Ramos (cell line): ENCODE measurements around the gene SREBF1.

Source experiments
- in situ Hi-C: fragments of 300-500 bp; cut with MboI; formaldehyde crosslinking; loops from one replicate; pipeline ENCODE4 v1.14.3; 2022; ENCODE audit warnings: low sequenced_read_pairs; ENCODE audit not compliant: unreplicated experiment

The SREBF1 gene

DNA sequence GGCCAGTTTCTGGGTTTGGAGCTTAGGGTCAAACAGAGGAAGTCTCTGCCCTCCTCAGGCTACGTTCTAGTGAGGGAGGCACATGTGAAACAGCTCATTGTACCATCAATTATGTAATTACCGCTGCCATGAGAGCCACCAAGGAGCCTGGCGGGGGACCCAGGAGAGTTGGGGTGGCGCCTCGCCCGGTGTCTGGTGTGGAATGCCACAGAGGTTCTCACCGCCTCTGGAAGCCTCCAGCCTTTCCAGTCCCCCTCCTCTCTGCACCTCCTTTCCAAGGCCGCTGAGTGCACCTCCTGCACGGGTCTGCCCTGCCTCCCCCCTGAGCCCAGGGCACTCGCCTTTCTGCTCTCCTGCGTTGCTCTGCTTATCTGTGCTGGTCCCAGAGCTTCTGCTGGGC is 51.4 kb downstream of the SREBF1 start:
- in situ Hi-C loops: no loop called here

- in situ Hi-C loops: no loop called here
Observed at GRCh38 chr17:17784657-17785267, 52.0 kb downstream of the SREBF1 start.

- in situ Hi-C loops: no loop called here
Observed at GRCh38 chr17:17783825-17784656, 52.7 kb downstream of the SREBF1 start.

GRCh38 chr17:17783116-17783824 is 53.5 kb downstream of the SREBF1 start:
- in situ Hi-C loops: no loop called here

DNA sequence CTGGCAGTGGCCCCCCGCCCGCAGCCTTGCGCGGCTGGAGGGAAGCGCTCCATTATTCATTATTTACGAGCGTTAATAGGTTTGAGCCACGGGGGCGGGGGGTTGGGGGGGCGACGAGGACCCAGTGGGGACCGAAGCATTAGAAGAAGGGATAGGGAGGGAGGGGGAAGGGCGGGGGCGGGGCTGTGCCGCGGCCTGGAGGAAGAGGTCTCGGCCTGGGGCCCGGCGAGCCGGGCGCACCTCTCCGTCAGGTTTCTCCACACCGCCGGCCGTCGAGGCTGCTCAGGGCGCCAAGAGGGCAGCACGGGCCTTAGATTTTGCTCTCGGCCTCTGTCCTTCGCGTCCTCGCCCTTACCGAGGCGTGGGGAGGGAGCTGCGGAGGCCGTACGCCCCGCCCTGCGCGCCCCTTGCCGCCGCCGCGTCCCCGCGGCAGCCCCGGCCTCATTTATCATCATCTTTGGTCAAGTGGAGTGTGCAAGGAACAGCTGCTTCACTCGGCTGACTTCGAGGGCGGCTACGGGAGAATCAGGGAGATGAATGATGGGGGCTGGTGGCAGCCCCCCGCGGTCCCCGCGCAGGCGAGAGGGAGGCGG is 54.2 kb downstream of the SREBF1 start:
- in situ Hi-C loops: no loop called here

GRCh38 chr17:17781591-17782496 is 54.9 kb downstream of the SREBF1 start:
- in situ Hi-C loops: no loop called here

DNA sequence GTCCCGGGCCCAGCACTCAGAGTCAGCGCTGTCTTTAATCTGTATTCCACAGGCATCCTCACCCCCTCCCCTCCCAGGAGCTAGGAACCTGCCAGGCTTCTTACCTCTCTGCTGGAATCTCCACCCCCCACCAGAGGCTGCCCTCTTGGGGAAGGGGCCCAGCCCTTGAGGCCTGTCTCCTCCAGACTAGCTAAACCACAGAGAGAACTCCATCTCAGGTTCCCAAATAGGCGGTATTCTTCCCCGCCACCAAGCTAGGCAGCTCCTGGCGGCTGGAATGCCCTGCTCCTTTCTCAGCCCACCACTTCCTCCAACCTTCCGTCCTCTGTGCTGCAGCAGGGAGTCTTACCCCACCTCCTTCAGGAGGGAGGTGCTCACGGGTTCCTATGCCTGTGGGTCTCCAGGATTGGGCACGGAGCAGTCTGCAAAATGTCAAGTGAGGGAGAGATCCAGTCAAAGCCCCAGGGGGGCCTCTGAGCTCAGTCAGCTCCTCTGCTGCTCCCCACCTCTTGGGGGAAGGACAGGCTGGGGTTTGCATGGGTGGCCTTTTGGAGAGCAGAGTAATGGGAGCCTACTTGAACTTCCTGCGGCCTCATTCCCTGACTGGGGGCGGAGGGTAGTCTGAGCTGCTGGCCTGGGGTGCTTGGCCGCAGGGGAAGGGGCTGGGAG is 55.7 kb downstream of the SREBF1 start:
- in situ Hi-C loops: no loop called here

- in situ Hi-C loops: no loop called here
Observed at GRCh38 chr17:17779015-17779611, 57.7 kb downstream of the SREBF1 start.

DNA sequence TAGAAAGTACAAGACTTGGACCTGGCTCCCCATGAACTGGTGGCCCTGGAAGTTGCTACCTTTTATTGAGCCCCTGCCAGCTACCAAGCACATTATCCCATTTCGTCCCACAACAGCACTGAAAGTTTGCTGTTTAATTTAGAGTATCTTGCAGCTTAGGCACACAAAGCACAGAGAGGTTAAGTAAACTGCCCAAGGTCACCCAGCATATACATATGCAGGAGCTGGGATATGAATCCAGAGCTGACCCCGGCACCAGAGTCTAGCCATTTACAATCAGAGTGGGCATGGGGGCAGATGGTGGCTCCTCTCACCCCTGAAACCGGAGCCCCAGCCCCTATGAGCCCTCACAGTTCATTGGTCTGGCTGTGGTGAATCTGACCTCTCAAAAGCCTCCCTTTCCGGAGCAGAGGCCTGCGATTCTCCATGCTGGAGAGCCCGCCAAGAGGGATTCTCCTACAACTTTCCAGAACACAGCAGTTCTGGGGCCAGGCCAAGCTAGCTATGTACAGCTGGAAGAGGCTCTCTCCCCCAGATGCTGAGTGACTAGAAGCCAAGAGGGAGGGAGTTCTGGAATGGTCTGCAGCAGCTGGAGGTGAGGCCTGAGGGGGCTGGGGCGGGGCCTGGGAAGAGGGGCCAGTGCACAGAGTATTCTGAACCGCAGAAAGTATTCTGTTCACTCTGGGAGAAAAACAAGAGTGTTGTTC is 58.3 kb downstream of the SREBF1 start:
- in situ Hi-C loops: no loop called here

- in situ Hi-C loops: no loop called here
Observed at GRCh38 chr17:17776889-17777288, 59.9 kb downstream of the SREBF1 start.

DNA sequence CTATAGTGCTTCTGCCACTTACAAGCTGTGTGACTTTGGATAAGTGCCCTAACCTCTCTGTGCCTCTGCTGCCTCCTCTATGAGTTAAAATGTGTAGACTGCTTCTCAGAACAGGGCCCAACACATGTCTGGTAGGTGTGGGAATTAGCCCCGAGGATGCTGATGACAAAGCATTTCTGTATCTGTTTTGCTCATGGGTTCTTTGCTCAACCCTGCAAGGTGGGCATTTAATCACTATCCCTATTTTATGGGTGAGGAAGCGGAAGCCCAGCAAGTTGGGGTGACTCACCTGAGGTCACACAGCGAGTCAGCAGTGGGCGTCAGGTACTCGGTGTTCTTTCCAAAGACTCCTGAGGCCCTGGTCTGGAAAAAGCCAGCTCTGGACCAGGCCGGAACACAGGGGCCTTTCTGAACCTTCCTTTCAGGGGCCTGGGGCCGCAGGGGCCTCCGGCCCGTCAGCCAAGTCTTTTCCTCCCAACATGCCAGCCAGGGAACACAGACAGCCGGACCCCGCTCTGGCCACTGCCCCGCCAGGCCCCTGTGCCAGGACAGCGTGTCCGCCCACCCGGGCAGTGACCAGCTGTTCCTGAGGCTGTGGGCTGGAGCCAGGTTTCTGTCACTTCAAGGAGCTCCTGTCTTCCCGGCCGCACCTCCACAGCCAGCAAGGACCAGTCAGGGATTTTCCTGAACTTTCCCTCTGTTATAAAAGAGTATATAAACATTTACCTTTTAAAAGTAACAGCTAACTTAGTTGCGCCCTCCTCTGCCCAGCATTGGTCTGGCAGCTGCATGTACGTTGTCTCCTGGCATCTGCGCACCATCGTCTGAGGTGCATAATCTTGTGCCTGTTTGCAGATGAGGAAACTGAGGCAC is 62.5 kb downstream of the SREBF1 start:
- in situ Hi-C loops: no loop called here

DNA sequence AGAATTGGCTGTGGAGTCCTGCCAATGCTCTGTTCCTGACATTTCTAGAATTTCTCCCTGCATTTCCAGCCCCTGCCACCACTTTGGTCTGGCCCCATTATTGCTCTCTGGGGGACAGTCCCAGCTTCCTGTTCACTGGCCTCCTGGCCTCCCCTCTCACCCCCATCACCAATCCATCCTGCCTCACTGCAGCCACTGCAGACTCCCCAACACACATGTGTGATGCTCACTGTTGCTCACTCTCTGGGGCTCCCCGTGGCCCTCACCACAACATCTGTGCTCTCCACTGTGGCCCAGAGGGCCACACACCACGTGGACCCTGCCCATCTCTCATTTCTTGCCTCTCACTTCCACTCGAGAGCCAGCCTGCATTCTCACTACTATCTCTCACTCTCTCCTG is 64.6 kb downstream of the SREBF1 start:
- in situ Hi-C loops: no loop called here

- in situ Hi-C loops: no loop called here
Observed at GRCh38 chr17:17771498-17772201, 65.1 kb downstream of the SREBF1 start.

DNA sequence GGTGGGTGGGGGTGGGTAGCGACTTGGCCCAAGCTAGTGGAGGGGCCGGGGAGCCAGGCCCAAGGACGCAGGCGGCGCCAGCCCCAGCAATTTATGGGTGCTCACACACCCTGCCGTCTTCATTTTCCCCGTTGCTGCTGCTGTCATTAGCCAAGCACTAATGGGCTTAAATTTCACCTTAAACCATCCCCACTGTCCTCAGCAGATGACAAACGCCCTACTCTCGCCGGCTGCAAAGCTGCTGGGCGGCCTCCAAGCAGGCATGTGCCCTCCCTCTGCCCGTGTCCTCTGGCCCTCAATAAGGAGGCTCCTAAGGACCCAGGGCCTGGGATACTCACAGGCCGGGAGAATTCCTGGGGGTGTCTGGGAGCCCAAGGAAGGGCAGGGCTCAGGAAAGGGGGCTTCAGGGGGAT is 66.1 kb downstream of the SREBF1 start:
- in situ Hi-C loops: no loop called here

DNA sequence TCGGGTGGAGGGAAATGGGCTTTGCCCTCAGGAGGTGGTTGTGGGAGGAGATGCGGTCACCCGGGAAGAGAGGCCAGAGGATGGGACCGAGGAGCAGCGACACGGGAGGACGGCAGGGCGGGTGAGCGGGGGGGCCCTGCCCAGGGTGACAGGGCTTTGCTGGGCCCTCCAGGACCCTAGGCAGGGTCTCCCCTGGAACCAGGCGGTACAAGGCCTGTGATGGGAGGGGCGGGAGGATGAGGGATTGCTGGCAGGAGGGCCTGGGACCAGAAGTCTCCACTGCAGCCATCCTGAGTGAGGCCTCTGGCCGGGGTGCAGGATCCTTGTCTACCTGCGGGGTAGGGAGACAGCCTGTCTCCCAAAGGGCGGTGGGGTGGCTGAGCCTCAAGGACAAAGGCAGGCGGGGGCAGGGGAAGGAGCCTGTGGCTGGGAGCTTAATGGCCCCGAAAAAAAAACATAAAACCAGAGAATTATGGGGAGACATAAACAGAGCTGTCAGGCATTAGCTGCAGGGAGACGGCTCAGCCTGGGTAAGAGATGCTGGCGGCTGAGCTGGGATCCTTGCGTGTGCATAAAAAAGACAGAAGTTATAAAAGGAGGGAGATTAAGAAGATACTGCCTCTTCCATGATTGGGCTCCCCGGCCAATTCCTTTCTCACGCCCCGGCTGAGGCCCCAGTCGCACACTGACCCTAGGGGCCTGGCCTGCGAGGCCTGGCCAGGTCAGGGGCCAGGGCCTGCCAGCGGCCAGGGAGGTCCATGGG is 66.7 kb downstream of the SREBF1 start:
- in situ Hi-C loops: no loop called here

DNA sequence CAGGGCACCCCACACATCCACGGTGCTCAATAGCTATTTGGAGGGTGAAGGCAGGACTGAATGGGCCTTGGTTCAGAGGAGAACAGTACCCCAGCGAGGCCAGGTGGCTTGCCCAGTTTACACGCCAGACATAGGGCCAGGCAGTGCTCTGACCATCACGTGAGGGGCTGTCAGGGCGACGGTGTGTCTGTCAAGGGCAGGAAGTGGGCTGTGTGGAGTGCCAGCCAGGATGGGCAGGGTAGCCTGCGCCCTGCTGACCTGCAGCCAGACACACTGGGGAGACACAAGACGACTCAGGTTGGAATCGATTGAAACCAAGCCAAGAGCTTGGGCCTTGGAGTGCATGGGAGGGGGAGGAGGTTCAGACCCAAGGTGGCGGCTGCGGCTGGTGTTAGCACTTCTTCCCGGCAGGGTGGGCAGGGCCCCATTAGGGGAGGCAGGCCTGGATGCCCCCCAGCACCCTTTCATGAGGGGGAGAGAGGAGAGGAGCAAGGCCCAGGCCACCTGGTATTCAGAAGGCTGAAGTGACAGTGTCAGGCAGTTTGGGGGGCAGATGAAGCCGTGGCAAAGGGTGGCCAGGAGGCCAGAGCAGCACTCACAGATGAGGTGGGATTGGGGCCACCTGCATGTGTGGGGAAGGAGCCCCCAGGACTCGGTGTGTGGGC is 68.2 kb downstream of the SREBF1 start:
- in situ Hi-C loops: no loop called here
